D721Med (cell line): Measurements from ENCODE around the gene ASXL1.
A peak's percentile ranks its signal among the peaks of the same experiment; 100 is the strongest.

Experiments
- DNase-seq: peaks from one replicate; pipeline ENCODE4 v3.0.0; 2011; ENCODE audit warnings: low spot score; ENCODE audit not compliant: insufficient read length
- FAIRE-seq: peaks from 2 replicates; lab custom pipeline; 2011; peaks lifted over from hg19 to GRCh38; lab: Jason Lieb, UNC
- TF ChIP-seq, protein P1 (sequence below): IDR thresholded peaks from 2 replicates; pipeline ENCODE4 v1.5.1; 2012; ENCODE audit warnings: mild to moderate bottlenecking, control low read depth; ENCODE audit not compliant: insufficient read depth; ENCODE audit errors: missing control alignments

The ASXL1 gene

DNA sequence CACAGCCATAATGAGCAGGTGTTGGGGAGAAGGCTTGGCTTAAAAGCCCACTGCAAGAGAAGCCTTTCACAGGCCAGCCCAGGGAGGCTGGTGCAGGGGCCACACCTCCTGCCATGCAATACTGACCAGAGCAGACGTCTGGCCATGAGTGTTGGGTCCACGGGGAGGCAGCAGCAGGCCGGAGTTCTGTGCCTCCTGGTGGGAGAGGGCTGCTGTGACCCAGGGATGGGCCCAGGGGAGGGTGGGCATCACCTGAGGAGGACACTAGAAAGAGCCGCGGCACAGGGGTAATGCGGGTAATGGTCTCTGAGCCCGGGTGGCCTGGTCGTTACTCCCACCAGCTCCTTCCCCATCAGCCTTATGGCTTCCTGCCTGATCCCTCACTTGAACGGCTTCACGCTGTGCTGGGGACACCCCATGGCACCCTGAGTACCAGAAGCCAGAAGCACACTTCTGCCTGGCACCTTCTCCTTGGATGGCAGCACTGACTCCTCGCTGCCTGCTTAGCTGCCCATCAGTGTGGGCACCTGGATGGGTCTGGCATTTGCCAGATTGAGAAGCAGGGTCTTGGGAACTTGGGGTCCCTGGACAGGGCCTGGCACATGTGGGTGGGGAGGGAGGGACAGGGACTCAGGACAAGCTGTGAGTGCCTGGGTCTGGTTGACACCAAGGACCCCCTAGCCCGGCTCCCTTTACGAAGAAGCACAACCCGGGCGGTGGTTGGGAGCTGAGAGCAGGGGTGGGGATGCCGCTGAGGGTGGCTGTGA, 108.8 kb downstream of the ASXL1 start:
- no peak for FAIRE-seq
- no peak for DNase-seq
- TF ChIP-seq, protein P1, sequence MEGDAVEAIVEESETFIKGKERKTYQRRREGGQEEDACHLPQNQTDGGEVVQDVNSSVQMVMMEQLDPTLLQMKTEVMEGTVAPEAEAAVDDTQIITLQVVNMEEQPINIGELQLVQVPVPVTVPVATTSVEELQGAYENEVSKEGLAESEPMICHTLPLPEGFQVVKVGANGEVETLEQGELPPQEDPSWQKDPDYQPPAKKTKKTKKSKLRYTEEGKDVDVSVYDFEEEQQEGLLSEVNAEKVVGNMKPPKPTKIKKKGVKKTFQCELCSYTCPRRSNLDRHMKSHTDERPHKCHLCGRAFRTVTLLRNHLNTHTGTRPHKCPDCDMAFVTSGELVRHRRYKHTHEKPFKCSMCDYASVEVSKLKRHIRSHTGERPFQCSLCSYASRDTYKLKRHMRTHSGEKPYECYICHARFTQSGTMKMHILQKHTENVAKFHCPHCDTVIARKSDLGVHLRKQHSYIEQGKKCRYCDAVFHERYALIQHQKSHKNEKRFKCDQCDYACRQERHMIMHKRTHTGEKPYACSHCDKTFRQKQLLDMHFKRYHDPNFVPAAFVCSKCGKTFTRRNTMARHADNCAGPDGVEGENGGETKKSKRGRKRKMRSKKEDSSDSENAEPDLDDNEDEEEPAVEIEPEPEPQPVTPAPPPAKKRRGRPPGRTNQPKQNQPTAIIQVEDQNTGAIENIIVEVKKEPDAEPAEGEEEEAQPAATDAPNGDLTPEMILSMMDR = no peak

DNA sequence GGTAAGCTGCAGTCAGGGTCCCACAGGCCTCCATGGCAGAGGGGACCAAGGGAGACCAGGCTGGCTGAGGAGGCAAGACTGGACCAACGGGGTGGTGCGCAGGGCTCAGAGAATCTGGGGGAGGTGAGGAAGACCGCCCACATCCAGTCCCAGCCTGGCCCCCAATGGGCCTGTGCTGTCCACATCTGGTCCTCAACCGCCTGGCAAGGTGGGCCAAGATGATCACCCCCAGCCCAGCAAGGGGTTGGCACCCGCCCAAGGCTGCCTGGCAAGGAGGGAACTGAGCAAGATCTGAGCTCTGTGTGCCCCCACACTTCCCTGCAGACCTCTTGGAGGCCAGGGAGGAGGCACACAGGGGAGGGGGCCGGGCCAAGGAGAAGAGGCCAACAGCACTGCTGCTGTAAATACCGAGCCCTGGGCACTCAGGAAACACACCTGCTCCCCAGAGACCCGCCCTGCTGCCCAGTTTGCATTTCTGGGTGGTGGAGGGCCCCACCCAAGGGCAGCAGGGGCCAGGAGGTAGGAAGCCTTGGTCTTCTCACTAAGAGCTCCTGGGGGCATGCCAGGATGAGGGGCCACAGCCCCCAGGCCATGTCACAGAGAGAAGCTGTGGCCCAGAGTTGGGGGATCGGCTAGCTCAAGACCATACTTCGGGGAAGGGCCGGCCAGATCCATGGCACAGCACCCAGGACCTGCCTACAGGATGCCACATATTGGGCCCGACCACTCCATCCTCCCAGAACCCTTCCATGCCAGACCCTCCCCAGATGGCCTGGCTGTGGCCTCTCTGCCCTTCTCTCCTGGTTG, 109.6 kb downstream of the ASXL1 start:
- no peak for DNase-seq
- FAIRE-seq = no peak
- TF ChIP-seq, protein P1 = no peak

DNA sequence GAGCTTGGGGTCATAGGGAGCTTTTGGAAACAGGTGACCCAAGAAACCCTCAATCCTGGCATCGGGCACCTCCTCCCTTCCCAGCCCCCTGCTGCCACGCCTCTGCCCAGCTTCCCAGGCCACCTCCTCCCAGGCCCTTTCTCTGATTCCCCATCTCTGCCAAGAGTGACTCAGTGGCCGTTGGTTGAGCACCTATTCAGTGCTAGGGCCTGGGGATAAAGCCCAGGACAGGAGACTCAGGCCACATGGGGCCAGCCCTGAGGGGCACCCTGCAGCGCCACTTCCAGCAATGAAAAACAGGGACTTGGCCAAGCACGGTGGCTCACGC, 110.1 kb downstream of the ASXL1 start:
- DNase-seq = no peak
- no peak for FAIRE-seq
- TF ChIP-seq, protein P1 = no peak

DNA sequence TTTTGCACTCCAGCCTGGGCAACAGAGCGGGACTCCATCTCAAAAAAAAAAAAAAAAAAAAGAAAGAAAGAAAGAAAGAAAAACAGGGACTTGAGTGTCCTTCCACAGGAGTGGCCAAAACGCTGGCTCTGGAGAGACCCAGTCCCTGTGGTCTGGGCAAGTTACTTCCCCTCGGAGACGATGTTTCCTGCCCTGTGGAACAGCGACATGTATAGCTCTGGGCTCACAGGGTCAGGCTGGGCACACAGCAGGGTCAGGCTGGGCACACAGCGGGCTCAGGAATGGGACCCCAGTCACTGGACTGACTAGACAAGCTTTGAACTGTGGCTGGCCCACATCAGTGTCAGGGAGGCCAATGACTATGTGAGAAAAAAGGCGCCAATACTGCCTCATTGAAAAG, 110.7 kb downstream of the ASXL1 start:
- FAIRE-seq (no peak), DNase-seq (no peak)
- TF ChIP-seq, protein P1 = no peak

DNA sequence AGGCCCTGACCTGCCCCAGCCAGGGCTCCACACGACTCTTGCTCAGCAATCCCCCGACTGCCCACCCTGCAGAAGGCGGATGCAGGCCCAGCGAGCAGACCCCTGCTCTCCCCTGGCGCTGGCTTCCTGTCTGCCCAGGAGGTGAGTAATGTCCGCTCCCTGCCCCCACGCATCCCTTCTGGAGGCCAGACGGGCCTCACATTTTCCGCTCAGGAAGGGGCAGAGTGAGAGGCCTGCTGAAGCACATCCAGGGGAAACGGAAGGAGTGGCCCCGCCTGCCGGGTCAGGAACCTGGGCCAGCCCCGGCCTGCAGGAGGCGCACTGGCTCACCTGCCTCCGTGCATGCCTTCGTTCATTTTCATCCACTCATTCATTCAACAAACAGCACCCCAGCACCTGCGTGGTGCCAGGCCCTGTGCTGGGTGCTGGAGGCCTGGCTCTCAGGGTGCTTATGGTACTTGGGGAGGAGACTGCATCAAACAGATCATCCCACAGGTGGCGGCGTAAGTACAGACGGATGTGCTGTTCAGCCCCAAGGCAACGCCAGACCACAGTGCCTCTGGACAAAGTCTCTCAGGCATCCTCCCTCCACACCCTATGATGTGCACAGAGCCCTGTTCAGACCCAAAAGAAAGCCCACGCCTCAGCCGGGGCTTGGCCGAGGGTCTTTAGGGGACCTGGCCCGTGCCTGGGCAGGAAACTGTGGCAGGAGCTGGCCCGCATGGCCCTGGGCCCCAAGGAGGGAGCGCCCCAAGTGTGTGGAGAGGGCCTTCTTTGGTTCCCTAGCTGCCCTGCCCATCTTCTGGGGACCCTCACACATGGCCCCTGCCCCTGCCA, 112.1 kb downstream of the ASXL1 start:
- no peak for FAIRE-seq
- TF ChIP-seq, protein P1 = peak; percentile 22
- DNase-seq = no peak

DNA sequence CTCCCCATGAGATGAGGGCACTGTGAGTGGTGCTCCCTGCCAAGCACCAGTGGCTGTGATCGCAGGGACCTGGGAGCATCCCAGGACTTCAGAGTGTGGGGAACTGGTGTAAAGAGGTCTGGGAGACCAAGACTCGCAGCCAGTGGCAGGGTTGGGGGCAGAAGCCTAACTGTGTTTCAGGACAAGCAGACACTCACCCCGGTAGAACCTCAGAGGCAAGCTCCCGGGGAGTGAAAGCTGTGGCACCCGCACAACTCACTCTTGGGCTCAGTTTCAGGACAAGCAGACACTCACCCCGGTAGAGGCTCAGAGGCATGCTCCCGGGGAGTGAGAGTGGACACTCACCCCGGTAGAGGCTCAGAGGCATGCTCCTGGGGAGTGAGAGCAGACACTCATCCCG, 112.8 kb downstream of the ASXL1 start:
- TF ChIP-seq, protein P1 = no peak
- FAIRE-seq = no peak
- DNase-seq = no peak
